Endothelial cell of umbilical vein (primary cell): ENCODE measurements around the gene PLEKHA8. TPM values are rescaled to one million over a fixed set of nuclear protein-coding genes. Genes with fewer than 3 reads are reported as not detected.

Experiments used
- Bru-seq: library from RNA; stranded (reverse); fragments of 400-500 nt; gene quantifications from one replicate; lab custom pipeline; 2021; lab: Mats Ljungman, UMichigan
- BruChase-seq, 2 experiments: library from RNA; stranded (reverse); fragments of 400-500 nt; gene quantifications; one replicate each; lab custom pipeline; 2021; lab: Mats Ljungman, UMichigan
- BruUV-seq: library from RNA; stranded (reverse); fragments of 400-500 nt; replicated peaks from 2 replicates; lab custom pipeline; 2021; lab: Mats Ljungman, UMichigan
- CTCF ChIA-PET: fragments of 300-600, 350-600 bp; sonication (Branson Sonifier 250); formaldehyde crosslinking; loops from one replicate; lab custom pipeline; 2021; ENCODE audit warnings: antibody characterized with exemption, inconsistent platforms; lab: Charles Lee
- POLR2A ChIA-PET: fragments of 300-600, 350-600 bp; sonication (Branson Sonifier 250); formaldehyde crosslinking; loops from one replicate; lab custom pipeline; 2021; ENCODE audit warnings: antibody characterized with exemption, inconsistent platforms; lab: Charles Lee
- DNase-seq: peaks from one replicate; pipeline ENCODE4 v3.0.0-alpha.2; 2011; ENCODE audit warnings: low read depth, low spot score
- FAIRE-seq: peaks from 2 replicates; lab custom pipeline; 2011; peaks lifted over from hg19 to GRCh38; lab: Jason Lieb, UNC
- H2AFZ ChIP-seq: 2 replicates; pipeline ENCODE4 v1.6.0; 2012; ENCODE audit warnings: low read depth, low read length, control low read depth, inconsistent platforms
- H3K27ac ChIP-seq: 2 replicates; pipeline ENCODE4 v1.5.1; 2011; ENCODE audit warnings: low read depth, mild to moderate bottlenecking, control low read depth, low read length, moderate library complexity; ENCODE audit not compliant: insufficient read depth
- H3K27me3 ChIP-seq, 2 experiments: 2 replicates each; pipeline versions ENCODE4 v1.6.0 to v1.6.1; 2011; ENCODE audit warnings: low read length in 2 of 2, mixed read lengths in 1 of 2; ENCODE audit not compliant: control insufficient read depth in 2 of 2, insufficient read depth in 2 of 2
- H3K36me3 ChIP-seq, 2 experiments: 2 replicates in 1 of 2; 3 replicates in 1 of 2; pipeline ENCODE4 v1.5.1; 2011; ENCODE audit warnings: low read length in 2 of 2, mild to moderate bottlenecking in 1 of 2, moderate library complexity in 1 of 2; ENCODE audit not compliant: control insufficient read depth in 2 of 2, insufficient read depth in 2 of 2; ENCODE audit errors: extremely low read depth in 1 of 2
- H3K4me1 ChIP-seq: 3 replicates; pipeline ENCODE4 v1.5.1; 2011; ENCODE audit warnings: mild to moderate bottlenecking, low read length; ENCODE audit not compliant: control insufficient read depth, insufficient read depth; ENCODE audit errors: extremely low read depth
- H3K4me2 ChIP-seq: 2 replicates; pipeline ENCODE4 v1.6.1; 2011; ENCODE audit warnings: low read length, control low read depth, mixed read lengths; ENCODE audit not compliant: insufficient read depth
- H3K4me3 ChIP-seq, 3 experiments: fragments of 200-600 bp in 1 of 3; sonication (generic), shearing (Covaris generic) in 1 of 3; replicated peaks in 1 of 3; 2 replicates each; pipeline ENCODE4 v1.5.1; 2011 to 2016; ENCODE audit warnings: control low read depth in 3 of 3, low read length in 3 of 3, mild to moderate bottlenecking in 2 of 3, inconsistent platforms in 1 of 3, low read depth in 1 of 3, moderate library complexity in 1 of 3; ENCODE audit not compliant: insufficient read depth in 1 of 3
- H3K79me2 ChIP-seq: 2 replicates; pipeline ENCODE4 v1.6.0; 2012; ENCODE audit warnings: low read length, inconsistent platforms; ENCODE audit not compliant: control insufficient read depth, insufficient read depth
- H3K9ac ChIP-seq: replicated peaks from 2 replicates; pipeline ENCODE3; 2011; ENCODE audit warnings: low read length, control low read depth; ENCODE audit not compliant: insufficient read depth; ENCODE audit errors: extremely low read depth
- H3K9me1 ChIP-seq: replicated peaks from 3 replicates; pipeline ENCODE4 v1.6.0; 2011; ENCODE audit warnings: mild to moderate bottlenecking, low read length; ENCODE audit not compliant: control insufficient read depth, insufficient read depth; ENCODE audit errors: extremely low read depth
- H3K9me3 ChIP-seq: replicated peaks from 2 replicates; pipeline ENCODE4 v1.5.1; 2012; ENCODE audit warnings: low read length, inconsistent platforms; ENCODE audit not compliant: control insufficient read depth, insufficient read depth
- H4K20me1 ChIP-seq: replicated peaks from 2 replicates; pipeline ENCODE3; 2011; ENCODE audit warnings: mild to moderate bottlenecking, low read length; ENCODE audit not compliant: control insufficient read depth, insufficient read depth; ENCODE audit errors: extremely low read depth
- POLR2AphosphoS5 ChIP-seq: IDR thresholded peaks from 2 replicates; pipeline ENCODE4 v1.6.1; 2012; ENCODE audit warnings: low read depth, mild to moderate bottlenecking, control low read depth, low read length, moderate library complexity; ENCODE audit not compliant: insufficient read depth
- dilution Hi-C: fragments of 300-500 bp; cut with MboI; formaldehyde crosslinking; loops from one replicate; pipeline ENCODE4 v1.15.0; 2019; ENCODE audit warnings: low sequenced_read_pairs; ENCODE audit not compliant: extremely low pct_ligation_motif_present
- intact Hi-C: fragments of 100-400 bp; cut with micrococcal nuclease; formaldehyde crosslinking; loops from one replicate; pipeline ENCODE4 v1.10.0; 2022
- long read RNA-seq: library from polyadenylated mRNA; stranded (forward); transcript quantifications from one replicate; pipeline ENCODE4 v2.0.0, GENCODE V29; 2021
- polyA minus RNA-seq, 3 experiments: library from RNA; depleted of rRNA, polyadenylated mRNA; stranded (reverse); fragments of >200 nt; gene quantifications; 1 replicate in 1 of 3; 2 replicates in 2 of 3; pipeline ENCODE4 v1.2.3, GENCODE V29; 2011
- polyA plus RNA-seq, 4 experiments: library from polyadenylated mRNA; depleted of rRNA in 3 of 4; stranded (reverse) in 3 of 4; unstranded in 1 of 4; fragments of >200 nt; gene quantifications; 2 replicates each; pipeline versions ENCODE4 v1.2.1 to v1.2.3, GENCODE V29; 2011 to 2012; ENCODE audit warnings: missing spikeins in 1 of 4
- total RNA-seq: library from RNA; stranded (reverse); gene quantifications from 2 replicates; pipeline ENCODE4 v1.2.3, GENCODE V29; 2021
- TF ChIP-seq, protein P1 (sequence below): IDR thresholded peaks from 2 replicates; pipeline ENCODE4 v1.6.1; 2011; ENCODE audit not compliant: insufficient read depth, insufficient read length

The PLEKHA8 gene, protein sequence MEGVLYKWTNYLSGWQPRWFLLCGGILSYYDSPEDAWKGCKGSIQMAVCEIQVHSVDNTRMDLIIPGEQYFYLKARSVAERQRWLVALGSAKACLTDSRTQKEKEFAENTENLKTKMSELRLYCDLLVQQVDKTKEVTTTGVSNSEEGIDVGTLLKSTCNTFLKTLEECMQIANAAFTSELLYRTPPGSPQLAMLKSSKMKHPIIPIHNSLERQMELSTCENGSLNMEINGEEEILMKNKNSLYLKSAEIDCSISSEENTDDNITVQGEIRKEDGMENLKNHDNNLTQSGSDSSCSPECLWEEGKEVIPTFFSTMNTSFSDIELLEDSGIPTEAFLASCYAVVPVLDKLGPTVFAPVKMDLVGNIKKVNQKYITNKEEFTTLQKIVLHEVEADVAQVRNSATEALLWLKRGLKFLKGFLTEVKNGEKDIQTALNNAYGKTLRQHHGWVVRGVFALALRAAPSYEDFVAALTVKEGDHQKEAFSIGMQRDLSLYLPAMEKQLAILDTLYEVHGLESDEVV
- total RNA-seq, result 17.9 and 19.8 TPM in 2 replicates
- polyA plus RNA-seq, result 3.5 and 4.5 TPM in 2 replicates
- 4.7 and 5.1 TPM in 2 replicates for polyA plus RNA-seq (2011; cell fraction: cytosol; rRNA removed)
- polyA plus RNA-seq (2011; cell fraction: nucleus; rRNA removed), result 12.0 and 15.2 TPM in 2 replicates
- 9.1 and 11.1 TPM in 2 replicates for polyA plus RNA-seq (2012)
- polyA minus RNA-seq, result 13.5 and 15.6 TPM in 2 replicates
- polyA minus RNA-seq (2011; cell fraction: cytosol; rRNA and poly(A)+ RNA removed), result 3.6 TPM
- 24.1 and 30.1 TPM in 2 replicates for polyA minus RNA-seq (2011; cell fraction: nucleus; rRNA and poly(A)+ RNA removed)
- percentile 70 among the genes with signal in this experiment for Bru-seq, nascent RNA
- percentile 78 among the genes with signal in this experiment for BruChase-seq, experiment 1, labeled RNA remaining after a 6-hour chase
- percentile 89 among the genes with signal in this experiment for BruChase-seq, experiment 2, labeled RNA remaining after a 2-hour chase
- long read RNA-seq, full-length matches to known transcripts, result 14 of 31 reads
- long read RNA-seq, partial matches to known transcripts, result 3 of 31 reads
- long read RNA-seq, other reads (novel, unspliced or antisense), result 14 of 31 reads

DNA sequence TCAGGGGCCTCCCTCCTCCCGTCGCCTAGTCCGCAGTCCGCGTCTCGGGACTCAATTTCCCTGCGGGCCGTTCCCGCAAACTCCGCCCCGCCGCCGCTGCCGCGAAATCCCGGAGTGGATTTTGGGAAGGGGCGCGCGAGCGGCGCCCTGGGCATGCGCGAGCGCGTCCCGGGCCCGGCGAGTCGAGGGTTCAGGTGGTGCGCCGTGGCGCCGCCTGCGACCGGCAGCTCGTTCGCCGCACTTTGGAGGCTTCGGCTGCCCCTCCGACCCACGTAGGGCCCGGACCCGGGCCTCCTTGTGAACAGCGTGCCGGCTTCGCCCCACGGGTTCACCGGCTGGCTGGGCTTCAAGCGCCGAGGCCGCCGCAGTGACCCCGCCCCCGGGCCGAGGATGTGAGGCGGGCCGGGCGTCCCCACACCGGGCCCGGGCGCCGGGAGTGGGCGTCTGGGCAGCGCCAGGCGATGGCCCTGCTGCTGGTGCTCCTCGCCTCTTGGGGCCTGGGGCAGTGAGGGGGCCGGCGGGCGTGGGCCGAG, at the start of gene PLEKHA8:
TSS of gene PLEKHA8 (plus strand) at position 197 of the 533 bp plus-strand sequence. CDS start 351 bp downstream, outside the sequence.
- POLR2A ChIA-PET, result no interaction called here
- Histone ChIP-seq H3K9me1 (no peaks in the 10 kb centered on the region), H3K27me3 (no peaks in the 10 kb centered on the region), H3K9me3 (no peaks in the 10 kb centered on the region), H3K27ac (peak within 1 kb of the TSS; percentile 53), H4K20me1 (peaks cover 14% of the 10 kb centered on the region), H3K4me1 (peaks cover 39% of the 10 kb centered on the region), H3K4me3 (peak within 1 kb of the TSS; percentile 60 to 100 (median 99)), H3K9ac (peak within 1 kb of the TSS; percentile 63), H3K36me3 (no peaks in the 10 kb centered on the region), H2AFZ (peak within 1 kb of the TSS; percentile 99), H3K4me2 (peak within 1 kb of the TSS; percentile 99), H3K79me2 (peaks cover 42% of the 10 kb centered on the region)
- dilution Hi-C loops, result no loop called here
- BruUV-seq, result no TSS peak
- TF ChIP-seq POLR2AphosphoS5, result peak; percentile 49
- TF ChIP-seq, protein P1, sequence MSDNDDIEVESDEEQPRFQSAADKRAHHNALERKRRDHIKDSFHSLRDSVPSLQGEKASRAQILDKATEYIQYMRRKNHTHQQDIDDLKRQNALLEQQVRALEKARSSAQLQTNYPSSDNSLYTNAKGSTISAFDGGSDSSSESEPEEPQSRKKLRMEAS, result no peak
- FAIRE-seq (peak; percentile 82), DNase-seq (peak; percentile 88)
- CTCF ChIA-PET, result interaction anchor here (1.1 to 2.0 kb wide), 5 partner anchors 9 to 536 kb away, joined by 3 to 10 read pairs (median 4); no protein-coding TSS in a partner anchor
- intact Hi-C loops, result loop anchor here (1.0 to 5.0 kb wide), 4 partner anchors 8 to 254 kb away; partner anchors contain the start of genes MTURN and ZNRF2
